Tibial artery (tissue), 4 donors: ENCODE results near the gene CBX4.

Experiments
- DNase-seq, 2 donors: peaks; one replicate each; pipeline ENCODE4 v3.0.0-alpha.2; 2019
- H3K27ac ChIP-seq, 2 donors: fragments of 200-600 bp; sonication (generic) in 1 of 2; 1 replicate in 1 of 2; 2 replicates in 1 of 2; pipeline ENCODE4 v1.5.1; 2018 to 2019; ENCODE audit warnings: mild to moderate bottlenecking in 1 of 2
- H3K27me3 ChIP-seq, 2 donors: fragments of 200-600 bp; sonication (generic) in 1 of 2; one replicate each; pipeline versions ENCODE4 v1.5.1 to v1.6.0; 2016 to 2019
- H3K36me3 ChIP-seq, 3 donors: fragments of 200-600 bp; sonication (generic) in 2 of 3; one replicate each; pipeline ENCODE4 v1.5.1; 2016 to 2019; ENCODE audit warnings: mild to moderate bottlenecking in 2 of 3
- H3K4me1 ChIP-seq, 4 donors: fragments of 200-600 bp; sonication (generic) in 2 of 4; 1 replicate in 3 of 4; 2 replicates in 1 of 4; pipeline ENCODE4 v1.5.1; 2016 to 2019
- H3K4me3 ChIP-seq, 2 donors: fragments of 200-600 bp; sonication (generic) in 1 of 2; 1 replicate in 1 of 2; 2 replicates in 1 of 2; pipeline ENCODE4 v1.5.1; 2018 to 2019; ENCODE audit warnings: mild to moderate bottlenecking in 2 of 2
- H3K9me3 ChIP-seq, 3 donors: fragments of 200-600 bp; sonication (generic) in 1 of 3; one replicate each; pipeline ENCODE4 v1.5.1; 2016 to 2019
- CTCF ChIP-seq, 2 experiments: fragments of 200-600 bp in 1 of 2; fragments of 450-650 bp in 1 of 2; IDR thresholded peaks; one replicate each; pipeline ENCODE4 v1.5.1; 2017 to 2019; ENCODE audit warnings: antibody characterized with exemption in 2 of 2, mild to moderate bottlenecking in 1 of 2, moderate library complexity in 1 of 2
- intact Hi-C: fragments of 100-400 bp; cut with DNase I; formaldehyde crosslinking; loops from one replicate; pipeline ENCODE4 v1.15.0; 2023; ENCODE audit warnings: low total_unique reads

Gene CBX4

GRCh38 chr17:79795795-79796443 lies 43.3 kb downstream of the CBX4 start:
- TF ChIP-seq CTCF (IDR thresholded peaks at IDR 0.05), result no peak
- peaks cover 30 to 75% of the 10 kb centered on the region in 2 donors for H3K27me3 ChIP-seq

GRCh38 chr17:79794659-79795511 lies 44.4 kb downstream of the CBX4 start:
- peaks cover 0 to 78% (median 56%) of the 10 kb centered on the region in 4 donors for H3K4me1 ChIP-seq
- H3K4me3 ChIP-seq, result no peak overlapping the region
- TF ChIP-seq CTCF (IDR thresholded peaks at IDR 0.05), result no peak
- H3K9me3 ChIP-seq, result no peaks in the 10 kb centered on the region
- intact Hi-C loops, result loop anchor here (5.0 kb wide), 1 partner anchor 352 kb away; the partner anchor contains the start of gene EIF4A3
- no peaks in the 10 kb centered on the region for H3K36me3 ChIP-seq
- H3K27ac ChIP-seq, result no peak overlapping the region
- H3K27me3 ChIP-seq, result peaks cover 35 to 75% of the 10 kb centered on the region in 2 donors
- DNase-seq, result no peak

More at GRCh38 chr17:79795795-79796443, 43.3 kb downstream of the CBX4 start:
- no peaks in the 10 kb centered on the region for H3K36me3 ChIP-seq
- no peaks in the 10 kb centered on the region for H3K9me3 ChIP-seq
- intact Hi-C loops, result loop anchor here (5.0 kb wide), 1 partner anchor 351 kb away; the partner anchor contains the start of gene EIF4A3
- peaks cover 0 to 75% (median 58%) of the 10 kb centered on the region in 4 donors for H3K4me1 ChIP-seq
- no peak for DNase-seq
- H3K4me3 ChIP-seq, result peak overlapping the region; percentile 59 to 63
- H3K27ac ChIP-seq, result no peak overlapping the region

- Histone ChIP-seq H3K4me3 (peak overlapping the region in 1 of 2 donors; percentile 52), H3K27me3 (peaks cover 30 to 75% of the 10 kb centered on the region in 2 donors), H3K27ac (peak overlapping the region in 1 of 2 donors; percentile 35), H3K36me3 (no peaks in the 10 kb centered on the region), H3K9me3 (no peaks in the 10 kb centered on the region), H3K4me1 (peaks cover 0 to 77% (median 56%) of the 10 kb centered on the region in 4 donors)
- no peak for TF ChIP-seq CTCF (IDR thresholded peaks at IDR 0.05)
- intact Hi-C loops, result no loop called here
- no peak for DNase-seq
Measured at GRCh38 chr17:79793924-79794304, 45.3 kb downstream of the CBX4 start.

GRCh38 chr17:79792984-79793923 lies 46.0 kb downstream of the CBX4 start:
- H3K27me3 ChIP-seq, result peaks cover 25 to 75% of the 10 kb centered on the region in 2 donors
- peak overlapping the region; percentile 35 to 52 for H3K27ac ChIP-seq
- intact Hi-C loops, result no loop called here
- TF ChIP-seq CTCF (IDR thresholded peaks at IDR 0.05), result no peak
- H3K36me3 ChIP-seq, result no peaks in the 10 kb centered on the region
- DNase-seq, result peak; percentile 54 to 81
- H3K9me3 ChIP-seq, result no peaks in the 10 kb centered on the region
- H3K4me1 ChIP-seq, result peaks cover 0 to 71% (median 49%) of the 10 kb centered on the region in 4 donors
- H3K4me3 ChIP-seq, result peak overlapping the region; percentile 34 to 52

GRCh38 chr17:79792341-79792871 lies 46.8 kb downstream of the CBX4 start:
- no peak overlapping the region for H3K27ac ChIP-seq
- DNase-seq, result no peak

More at GRCh38 chr17:79792341-79792871, 46.8 kb downstream of the CBX4 start:
- H3K27me3 ChIP-seq, result peaks cover 20 to 76% of the 10 kb centered on the region in 2 donors
- intact Hi-C loops, result no loop called here
- TF ChIP-seq CTCF (IDR thresholded peaks at IDR 0.05), result no peak
- H3K36me3 ChIP-seq, result no peaks in the 10 kb centered on the region
- H3K4me3 ChIP-seq, result peak overlapping the region; percentile 34 to 52
- H3K4me1 ChIP-seq, result peaks cover 0 to 62% (median 41%) of the 10 kb centered on the region in 4 donors
- H3K9me3 ChIP-seq, result no peaks in the 10 kb centered on the region
